CD1c-positive myeloid dendritic cell (primary cell): ENCODE measurements around the gene TEX14.

ENCODE experiments used
- DNase-seq: peaks from one replicate; pipeline ENCODE4 v3.0.0-alpha.2; 2016; ENCODE audit errors: extremely low spot score

TEX14 gene, protein sequence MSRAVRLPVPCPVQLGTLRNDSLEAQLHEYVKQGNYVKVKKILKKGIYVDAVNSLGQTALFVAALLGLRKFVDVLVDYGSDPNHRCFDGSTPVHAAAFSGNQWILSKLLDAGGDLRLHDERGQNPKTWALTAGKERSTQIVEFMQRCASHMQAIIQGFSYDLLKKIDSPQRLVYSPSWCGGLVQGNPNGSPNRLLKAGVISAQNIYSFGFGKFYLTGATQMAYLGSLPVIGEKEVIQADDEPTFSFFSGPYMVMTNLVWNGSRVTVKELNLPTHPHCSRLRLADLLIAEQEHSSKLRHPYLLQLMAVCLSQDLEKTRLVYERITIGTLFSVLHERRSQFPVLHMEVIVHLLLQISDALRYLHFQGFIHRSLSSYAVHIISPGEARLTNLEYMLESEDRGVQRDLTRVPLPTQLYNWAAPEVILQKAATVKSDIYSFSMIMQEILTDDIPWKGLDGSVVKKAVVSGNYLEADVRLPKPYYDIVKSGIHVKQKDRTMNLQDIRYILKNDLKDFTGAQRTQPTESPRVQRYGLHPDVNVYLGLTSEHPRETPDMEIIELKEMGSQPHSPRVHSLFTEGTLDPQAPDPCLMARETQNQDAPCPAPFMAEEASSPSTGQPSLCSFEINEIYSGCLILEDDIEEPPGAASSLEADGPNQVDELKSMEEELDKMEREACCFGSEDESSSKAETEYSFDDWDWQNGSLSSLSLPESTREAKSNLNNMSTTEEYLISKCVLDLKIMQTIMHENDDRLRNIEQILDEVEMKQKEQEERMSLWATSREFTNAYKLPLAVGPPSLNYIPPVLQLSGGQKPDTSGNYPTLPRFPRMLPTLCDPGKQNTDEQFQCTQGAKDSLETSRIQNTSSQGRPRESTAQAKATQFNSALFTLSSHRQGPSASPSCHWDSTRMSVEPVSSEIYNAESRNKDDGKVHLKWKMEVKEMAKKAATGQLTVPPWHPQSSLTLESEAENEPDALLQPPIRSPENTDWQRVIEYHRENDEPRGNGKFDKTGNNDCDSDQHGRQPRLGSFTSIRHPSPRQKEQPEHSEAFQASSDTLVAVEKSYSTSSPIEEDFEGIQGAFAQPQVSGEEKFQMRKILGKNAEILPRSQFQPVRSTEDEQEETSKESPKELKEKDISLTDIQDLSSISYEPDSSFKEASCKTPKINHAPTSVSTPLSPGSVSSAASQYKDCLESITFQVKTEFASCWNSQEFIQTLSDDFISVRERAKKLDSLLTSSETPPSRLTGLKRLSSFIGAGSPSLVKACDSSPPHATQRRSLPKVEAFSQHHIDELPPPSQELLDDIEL (N-terminal part only)

DNA sequence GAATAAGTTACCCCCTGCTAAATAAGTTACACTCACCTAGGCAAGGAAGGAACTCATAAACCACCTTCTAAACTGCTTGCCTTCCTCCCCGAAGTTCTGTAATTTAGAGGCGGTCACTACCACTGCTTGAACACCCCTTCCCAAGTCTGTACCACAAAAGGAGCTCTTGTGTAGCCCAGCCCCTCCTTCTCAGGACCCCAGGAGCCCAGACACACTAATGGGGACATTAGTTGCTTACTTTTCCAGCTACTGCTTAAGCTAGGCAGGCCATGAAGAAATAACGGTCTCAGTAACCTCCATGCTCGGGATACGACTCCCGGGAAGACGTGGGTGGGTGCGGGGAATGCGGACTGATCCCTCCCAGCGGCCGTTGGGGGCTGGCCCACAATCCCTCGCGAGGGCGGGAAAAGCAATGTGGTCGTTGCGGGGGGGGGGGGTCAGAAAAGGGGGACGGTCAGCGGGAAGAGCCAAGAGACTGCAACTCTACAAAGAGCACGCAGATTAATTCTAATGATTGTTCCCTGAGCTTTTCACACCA is at the start of gene TEX14:
TEX14 (minus strand) TSS at position 345 of the 538 bp plus-strand sequence. CDS start 40,044 bp downstream, outside the sequence.
- DNase-seq = no peak

DNA sequence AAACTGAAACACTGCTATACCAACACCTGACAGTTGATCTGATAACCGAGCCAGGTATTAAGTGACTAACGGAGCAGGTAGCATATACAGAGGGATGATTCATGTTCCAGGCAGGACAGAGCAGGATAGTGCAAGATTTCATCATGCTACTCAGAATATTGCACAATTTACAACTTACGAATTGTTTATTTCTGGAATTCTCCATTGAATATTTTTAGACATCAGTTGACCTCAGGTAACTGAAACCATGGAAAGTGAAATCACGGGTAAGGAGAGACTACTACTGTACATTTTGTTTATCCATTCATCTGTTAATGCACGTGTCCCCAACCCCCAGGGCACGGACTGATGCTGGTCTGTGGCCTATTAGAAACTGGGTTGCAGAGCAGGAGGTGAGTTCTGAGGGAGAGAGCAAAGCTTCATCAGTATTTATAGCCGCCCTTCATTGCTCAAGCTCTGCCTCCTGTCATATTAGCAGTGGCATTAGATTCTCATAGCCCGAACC is 49.3 kb upstream of the TEX14 start:
- DNase-seq = no peak

DNA sequence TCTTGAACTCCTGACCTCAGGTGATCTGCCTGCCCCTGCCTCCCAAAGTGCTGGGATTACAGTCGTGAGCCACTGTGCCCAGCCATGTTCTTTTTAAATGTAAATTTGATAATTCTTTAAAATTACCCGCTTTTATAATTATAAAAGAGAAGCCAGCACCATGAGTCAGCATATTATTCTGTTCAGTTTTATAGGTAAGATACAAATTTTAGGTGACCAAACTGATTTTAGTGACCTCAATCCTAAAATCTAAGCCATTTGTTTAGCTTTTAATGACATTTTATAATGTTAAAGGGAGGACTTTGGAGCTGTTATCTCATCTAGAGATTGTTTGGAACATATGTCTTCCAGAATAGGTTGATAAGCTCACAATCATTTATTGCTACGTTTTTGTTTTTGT is 43.0 kb upstream of the TEX14 start:
- DNase-seq = no peak

DNA sequence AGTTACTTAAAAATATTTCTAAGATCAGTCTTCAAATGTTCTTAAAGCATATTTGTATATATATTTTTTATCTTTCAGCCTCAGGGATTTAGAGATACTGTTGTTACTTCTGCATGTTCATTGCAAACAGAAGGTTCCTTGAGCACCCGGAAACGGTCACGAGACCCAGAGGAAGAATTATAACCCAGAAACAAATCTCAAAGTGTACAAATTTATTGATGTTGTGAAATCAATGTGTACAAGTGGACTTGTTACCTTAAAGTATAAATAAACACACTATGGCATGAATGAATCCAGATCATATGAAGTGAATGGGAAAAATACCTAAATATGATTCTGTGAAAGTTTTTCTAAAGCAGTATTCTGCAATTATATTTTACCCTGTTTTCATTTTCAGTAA is 42.2 kb upstream of the TEX14 start:
- no peak for DNase-seq

DNA sequence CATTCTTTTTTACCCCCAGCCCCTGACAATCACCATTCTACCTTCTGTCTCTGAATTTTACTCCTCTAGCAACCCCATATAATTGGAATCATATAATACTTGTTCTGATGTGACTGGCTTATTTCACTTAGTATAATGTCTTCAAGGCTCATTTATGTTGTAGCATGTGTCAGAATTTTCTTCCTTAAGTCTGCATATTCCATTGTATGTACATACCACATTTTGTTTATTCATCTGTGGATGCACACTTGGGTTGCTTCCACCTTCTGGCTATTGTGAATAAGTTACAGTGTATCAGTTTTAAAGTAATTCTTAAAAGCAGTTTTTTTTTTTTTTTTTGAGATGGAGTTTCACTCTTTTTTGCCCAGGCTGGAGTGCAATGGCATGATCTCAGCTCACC is 39.1 kb upstream of the TEX14 start:
- no peak for DNase-seq

DNA sequence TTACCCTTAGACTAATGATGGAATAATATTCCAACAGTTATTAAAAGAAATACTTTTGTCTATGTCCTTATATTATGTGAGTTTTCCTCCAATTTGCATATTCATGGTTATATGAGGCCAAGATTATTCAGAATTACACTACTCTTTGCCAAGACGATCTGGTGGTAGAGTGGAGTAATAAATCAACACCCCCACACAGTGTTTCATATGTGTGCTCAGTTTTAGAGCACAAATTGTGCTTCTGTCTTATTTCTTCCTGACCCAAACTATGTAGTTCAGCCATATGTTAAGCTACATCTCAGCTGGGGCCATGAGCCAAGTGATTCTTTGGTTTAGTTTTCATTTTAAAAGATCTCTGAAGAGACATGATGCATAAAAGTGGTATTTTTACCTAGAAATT is 37.0 kb upstream of the TEX14 start:
- no peak for DNase-seq

DNA sequence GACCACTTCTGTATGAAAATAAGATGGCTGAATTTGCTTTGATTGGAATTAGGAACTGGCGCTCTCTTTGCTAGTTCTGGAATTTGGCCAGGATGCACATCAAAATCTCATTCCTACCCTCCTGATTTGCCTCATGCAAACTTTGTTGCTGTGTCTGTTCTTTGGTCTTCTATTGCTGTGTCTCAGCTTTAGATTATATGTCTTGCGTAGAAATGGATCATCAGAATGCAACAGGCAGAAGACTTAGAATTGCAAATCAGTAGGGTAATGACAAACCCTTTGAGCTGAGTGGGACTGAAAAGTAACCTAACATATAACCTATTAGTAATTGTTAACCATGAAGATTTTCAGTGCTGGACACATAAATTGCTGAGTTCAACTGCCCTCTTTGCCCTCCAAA is 30.9 kb upstream of the TEX14 start:
- no peak for DNase-seq

DNA sequence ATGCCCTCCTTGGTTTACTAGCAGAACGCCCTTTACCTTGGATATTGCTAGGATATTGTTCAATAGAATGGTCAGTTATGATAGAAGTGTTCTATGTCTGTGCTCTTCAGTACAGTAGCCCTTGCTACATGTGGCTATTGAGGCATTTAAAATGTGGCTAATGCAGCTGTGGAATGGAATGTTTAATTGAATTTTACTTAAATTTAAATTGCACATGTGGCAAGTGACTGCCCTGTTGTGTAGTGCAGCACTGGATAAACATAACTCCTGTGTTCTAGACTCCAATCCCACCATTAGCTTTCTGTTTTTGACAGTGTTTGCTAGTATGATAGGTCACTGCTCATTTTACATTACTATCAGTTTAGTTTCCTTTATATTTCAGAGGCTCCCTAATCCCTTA is 30.4 kb upstream of the TEX14 start:
- DNase-seq = no peak

DNA sequence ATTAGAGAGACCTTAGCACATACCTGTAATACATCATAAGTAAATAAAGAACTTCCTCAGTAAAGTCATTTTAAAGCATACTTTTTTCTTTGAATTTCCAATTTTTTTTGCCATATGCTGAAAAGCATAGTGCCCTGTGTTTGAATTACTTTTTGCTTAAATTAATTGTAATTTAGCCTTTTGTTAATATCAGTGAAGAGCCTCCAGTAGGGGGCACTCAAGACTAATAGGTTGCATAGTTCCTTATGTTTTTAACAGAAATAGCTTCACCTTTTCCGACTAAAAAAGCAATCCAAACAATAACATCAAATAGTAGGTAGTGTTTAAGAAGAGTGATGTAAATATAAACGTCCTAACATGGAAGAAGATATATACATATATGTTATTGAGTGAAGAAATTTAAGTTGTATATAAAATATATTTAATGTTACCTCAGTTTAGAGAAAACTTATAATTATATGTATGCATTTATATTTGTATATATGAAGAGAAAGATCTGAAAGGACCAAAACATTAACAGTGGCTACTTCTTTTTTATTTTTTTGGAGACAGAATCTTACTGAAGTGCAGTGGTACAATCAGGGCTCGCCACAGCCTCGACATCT is 19.2 kb upstream of the TEX14 start:
- peak; percentile 81 for DNase-seq

DNA sequence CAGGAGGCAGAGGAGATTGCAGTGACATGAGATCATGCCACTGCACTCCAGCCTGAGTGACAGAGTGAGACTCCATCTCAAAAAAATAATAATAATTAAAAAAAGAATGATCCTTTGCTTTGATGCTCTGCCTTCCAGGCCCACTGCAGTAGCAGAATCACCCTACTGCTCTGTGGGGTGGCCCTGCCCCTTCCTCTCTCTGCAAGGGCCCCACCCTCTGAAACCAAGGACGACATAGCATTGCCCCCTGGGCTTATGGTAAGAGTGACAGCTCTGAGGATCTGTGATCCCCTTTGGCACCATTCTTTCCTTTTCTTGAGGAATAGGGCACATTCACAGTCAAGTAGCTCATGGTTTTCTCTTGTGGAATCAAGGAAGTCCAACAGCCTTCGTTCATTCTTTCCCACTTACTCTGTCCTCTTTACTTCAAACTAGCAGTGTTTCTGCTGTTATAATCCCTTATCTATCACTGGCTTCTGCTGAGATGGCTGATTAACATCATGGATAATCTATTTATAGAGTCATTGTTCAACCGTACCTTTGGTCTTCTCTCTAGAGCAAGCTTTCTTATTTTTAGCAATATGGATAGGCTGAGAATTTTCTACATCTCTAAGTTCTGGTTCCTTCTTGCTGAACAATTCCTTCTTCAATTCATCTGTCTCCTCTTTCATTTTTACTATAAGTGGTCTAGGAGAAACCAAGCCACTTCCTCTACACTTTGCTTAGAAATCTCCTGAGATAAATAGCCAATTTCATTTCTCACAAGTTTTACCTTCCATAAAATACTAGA is 14.7 kb upstream of the TEX14 start:
- DNase-seq = no peak

DNA sequence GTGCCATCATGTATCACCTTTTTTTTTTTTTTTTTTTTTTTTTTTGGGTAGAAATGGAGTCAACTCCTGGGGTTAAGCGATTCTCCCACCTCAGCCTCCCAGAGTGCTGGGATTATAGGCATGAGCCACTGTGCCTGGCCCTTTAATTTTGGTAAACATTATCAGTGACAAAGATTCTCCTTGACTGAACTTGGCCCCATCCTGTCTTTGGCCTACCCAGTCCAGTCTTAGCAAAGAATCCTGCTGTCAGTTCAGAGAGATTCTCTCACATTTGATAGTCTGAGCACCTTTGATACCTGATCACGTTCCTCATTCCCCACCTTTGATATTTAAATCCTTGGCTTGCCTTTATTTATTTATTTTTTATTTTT is 12.1 kb upstream of the TEX14 start:
- no peak for DNase-seq

DNA sequence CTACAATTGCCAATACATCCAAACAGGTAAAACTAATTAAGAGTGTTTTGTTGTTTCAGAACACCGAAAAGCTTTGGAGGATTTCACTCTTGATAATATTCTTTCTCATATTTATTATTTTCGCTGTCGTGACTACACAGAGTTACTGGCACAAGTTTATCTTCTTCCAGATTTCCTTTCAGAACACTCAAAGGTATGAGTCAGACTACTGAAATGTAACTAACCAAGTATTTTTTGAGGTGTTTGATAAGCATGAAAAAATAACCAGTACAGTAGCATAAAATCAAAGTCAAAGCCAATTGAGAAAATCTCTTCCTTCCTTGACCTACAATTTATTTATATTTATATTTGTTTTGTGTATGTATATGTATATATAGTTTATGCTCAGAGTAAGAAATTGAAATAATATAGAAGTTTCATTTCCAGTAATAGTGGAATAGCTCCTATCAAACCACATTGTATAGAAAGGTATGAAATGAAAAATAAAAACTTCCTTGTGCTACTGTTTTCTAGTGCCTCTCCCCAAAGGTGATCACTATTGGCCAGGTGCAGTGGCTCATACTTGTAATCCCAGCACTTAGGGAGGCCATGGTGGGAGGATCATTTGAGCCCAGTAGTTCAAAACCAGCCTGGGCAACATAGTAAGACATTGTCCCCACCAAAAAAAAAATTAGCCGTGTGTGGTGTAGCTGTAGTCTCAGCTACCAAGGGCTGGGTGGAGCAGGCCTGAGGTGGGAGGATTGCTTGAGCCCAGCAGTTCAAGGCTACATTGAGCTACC is 11.5 kb upstream of the TEX14 start:
- DNase-seq = no peak

DNA sequence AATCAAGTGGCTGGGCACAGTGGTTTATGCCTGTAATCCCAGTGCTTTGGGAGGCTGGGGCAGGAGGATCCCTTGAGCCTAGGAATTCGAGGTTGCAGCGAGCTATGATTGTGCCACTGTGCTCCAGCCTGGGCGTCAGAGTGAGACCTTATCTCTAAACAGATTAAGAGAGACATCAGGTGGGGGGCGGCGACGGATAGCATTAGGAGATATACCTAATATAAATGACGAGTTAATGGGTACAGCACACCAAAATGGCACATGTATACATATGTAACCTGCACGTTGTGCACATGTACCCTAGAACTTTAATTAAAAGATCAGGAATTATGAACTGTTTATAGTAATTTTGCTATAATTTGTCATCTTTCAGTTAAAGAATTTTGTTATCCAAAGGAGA is 10.9 kb upstream of the TEX14 start:
- DNase-seq = no peak

DNA sequence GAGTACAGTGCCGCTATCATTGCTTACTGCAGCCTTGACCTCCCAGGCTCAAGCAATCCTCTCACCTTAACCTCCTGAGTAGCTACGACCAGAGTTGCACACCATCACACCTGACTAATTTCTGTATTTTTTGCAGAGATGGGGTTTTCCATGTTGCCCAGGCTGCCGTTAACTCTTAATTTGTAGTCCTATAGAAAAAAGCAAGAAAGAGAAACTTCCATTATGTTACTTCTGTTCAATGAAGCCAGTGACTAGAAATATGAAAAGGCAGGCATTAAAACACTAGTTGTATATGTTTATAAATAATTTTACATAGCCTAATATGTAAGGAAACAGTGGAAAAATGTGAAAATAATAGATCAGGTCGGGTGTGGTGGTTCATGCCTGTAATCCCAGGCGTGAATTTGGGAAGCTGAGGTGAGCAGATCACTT is 10.2 kb upstream of the TEX14 start:
- no peak for DNase-seq

DNA sequence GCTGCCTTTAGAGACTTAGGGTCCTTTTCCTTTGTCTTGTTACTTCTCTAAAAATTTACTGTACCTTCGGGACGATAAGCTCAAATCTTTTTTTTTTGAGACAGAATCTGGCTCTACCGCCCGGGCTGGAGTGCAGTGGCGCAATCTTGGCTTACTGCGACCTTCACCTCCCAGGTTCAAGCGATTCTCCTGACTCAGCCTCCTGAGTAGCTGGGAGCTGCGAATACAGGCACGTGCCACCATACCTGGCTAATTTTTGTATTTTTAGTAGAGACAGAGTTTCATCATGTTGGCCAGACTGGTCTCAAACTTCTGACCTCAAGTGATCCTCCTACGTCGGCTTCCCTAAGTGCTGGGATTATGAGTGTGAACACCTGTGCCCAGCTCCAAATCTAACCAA is 7.9 kb upstream of the TEX14 start:
- DNase-seq = no peak

DNA sequence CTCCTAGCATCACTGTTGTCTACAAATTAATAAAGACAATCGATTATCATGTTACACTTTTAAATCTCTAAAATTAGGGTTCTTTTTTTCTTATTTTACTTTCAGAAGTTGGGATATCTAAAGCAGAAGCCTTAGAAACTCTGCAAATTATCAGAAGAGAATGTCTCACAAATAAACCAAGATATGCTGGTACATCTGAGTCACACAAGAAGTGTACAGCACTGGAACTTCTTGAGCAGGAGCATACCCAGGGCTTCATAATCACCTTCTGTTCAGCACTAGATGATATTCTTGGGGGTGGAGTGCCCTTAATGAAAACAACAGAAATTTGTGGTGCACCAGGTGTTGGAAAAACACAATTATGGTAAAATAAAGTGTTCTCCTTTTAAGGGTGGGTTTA is 3.0 kb upstream of the TEX14 start:
- no peak for DNase-seq

DNA sequence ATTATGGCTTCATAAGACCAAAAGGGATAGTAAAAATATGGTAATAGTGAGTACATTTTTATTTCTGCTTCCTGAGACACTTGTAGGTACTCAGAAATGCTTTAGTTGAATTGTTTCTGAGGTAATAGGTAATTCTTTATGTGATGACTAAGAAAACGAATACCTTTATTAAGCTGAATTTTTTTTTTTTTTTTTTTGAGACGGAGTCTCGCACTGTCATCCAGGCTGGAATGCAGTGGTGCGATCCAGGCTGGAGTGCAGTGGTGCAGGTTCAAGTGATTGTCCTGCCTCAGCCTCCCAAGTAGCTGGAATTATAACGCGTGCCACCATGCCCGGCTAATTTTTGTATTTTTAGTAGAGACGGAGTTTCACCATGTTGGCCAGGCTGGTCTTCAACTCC is 2.5 kb upstream of the TEX14 start:
- DNase-seq = no peak

DNA sequence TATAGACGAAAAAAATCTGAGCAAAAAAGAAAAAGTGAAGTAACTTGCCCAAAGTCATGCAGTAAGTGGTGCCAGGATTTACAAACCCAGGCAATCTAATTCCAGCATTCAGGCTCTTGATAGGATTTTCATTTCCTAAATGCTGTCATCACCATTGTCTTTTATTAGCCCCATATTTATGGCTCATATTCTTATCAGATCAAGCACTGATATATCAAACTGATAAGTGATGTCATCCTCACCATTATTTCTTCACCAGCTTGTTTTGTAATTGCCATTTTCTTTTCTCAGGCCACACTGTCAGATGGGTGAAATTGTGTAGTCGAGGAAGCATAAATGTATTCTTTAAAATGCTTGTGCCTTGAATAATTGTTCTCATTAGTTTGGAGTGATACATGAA is 1.9 kb upstream of the TEX14 start:
- no peak for DNase-seq

DNA sequence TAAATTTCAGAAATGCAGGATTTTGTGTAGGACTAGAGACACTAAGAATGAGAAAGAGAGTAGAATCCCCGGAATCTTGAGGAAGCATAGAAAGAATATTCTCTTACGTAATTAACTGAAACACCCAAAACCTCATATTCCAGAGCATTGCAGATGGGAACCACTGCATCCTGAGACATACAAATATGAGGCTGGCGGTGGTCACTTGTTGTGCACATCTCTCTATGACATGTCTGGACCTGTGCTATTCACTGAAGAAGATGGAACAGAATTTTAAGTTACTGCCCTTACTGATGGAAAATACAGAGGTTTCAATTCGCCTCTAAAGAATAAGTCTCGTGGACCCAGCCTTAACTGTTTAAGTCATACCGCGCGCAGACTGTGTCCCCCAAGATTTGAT is 1.4 kb upstream of the TEX14 start:
- peak; percentile 19 for DNase-seq
